Epithelial cell of proximal tubule (primary cell): ENCODE results near the gene CFAP58. TPM values are rescaled to one million over a fixed set of nuclear protein-coding genes. Genes with fewer than 3 reads are reported as not detected.

Experiments
- DNase-seq: peaks from one replicate; pipeline ENCODE4 v3.0.0-alpha.2; 2011; ENCODE audit warnings: low read depth
- H3K4me3 ChIP-seq: 2 replicates; pipeline ENCODE4 v1.5.1; 2011; ENCODE audit warnings: low read depth, mild to moderate bottlenecking, low read length
- CTCF ChIP-seq: conservative IDR thresholded peaks from 2 replicates; pipeline ENCODE4 v1.5.1; 2012; ENCODE audit warnings: low read depth, mild to moderate bottlenecking, low read length
- total RNA-seq: library from RNA; depleted of rRNA; stranded (reverse); fragments of >200 nt; gene quantifications from 2 replicates; pipeline ENCODE4 v1.2.3, GENCODE V29; 2015

Gene CFAP58
- total RNA-seq, 1 donor from 2014 or later, result 0.23 TPM

- DNase-seq, result no peak
- H3K4me3 ChIP-seq, result no peak overlapping the region
- no peak for TF ChIP-seq CTCF
Observed at GRCh38 chr10:104327745-104328645, 25.6 kb upstream of the CFAP58 start.

GRCh38 chr10:104328646-104328895 is 25.1 kb upstream of the CFAP58 start:
- DNase-seq, result no peak
- H3K4me3 ChIP-seq, result no peak overlapping the region
- no peak for TF ChIP-seq CTCF

GRCh38 chr10:104328896-104329710 is 24.5 kb upstream of the CFAP58 start:
- DNase-seq, result peak; percentile 54
- no peak for TF ChIP-seq CTCF
- no peak overlapping the region for H3K4me3 ChIP-seq

DNA sequence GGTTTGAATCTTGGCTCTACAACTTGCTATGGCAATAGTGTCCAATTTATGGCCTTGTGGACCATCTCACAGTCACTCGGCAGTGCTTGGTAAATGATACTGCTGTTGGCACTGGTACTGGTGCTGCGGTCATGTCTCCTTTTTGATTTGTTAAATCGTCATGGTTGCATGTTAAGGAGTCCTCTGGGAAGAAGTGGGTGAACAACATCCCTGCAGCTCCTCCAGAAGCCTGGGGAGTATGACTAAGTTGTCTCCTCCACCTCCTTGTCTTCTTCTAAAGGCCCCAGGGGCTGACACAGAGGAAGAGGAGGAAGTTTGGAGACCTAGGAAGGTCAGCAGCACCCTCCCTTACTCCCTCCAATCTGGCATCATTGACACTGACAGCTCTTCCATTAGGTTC is 23.9 kb upstream of the CFAP58 start:
- no peak overlapping the region for H3K4me3 ChIP-seq

DNA sequence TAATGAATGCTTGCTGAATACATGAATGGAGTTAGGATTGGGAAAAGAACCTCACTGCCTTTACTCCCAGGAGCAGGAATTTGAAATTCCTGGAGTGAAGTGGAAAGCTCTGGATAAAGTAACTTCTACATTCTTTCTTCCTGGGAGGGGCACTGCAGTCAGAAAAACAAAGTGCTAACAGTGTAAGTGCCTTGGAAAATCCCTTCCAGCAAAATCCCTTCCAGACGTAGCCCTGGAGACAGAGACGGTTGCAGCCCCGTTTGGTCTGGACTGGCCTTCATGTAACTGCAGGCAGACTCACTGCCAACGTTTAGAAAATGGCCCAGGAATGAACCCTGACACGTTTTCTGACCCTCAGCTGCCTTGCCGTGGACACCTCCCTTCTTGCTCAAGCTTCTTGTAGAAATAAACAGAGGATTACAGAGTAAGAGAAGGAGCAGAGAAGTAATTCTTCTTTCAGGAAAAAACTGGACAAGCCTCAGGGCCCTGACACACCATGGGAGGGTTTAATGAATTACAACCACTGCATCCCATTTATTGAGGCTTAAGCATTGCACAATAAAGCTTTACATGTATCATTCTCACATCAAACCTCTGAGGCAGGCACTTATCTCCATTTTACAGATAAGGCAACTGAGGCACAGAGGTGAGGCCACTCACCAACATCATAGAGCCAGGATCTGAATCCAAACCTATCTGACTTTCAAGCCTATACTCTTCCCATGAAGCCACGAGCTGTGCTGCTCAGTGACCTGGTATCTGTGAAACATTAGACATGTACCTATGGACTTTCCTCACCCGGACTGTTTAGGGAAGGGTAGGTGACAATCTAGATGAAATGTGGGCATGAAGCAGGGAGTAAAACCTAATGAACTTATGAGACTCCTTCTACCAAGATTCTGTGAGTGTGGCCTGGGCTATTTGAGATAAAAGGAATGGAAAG is 23.2 kb upstream of the CFAP58 start:
- peak; percentile 76 for DNase-seq
- peak overlapping the region; percentile 2 for H3K4me3 ChIP-seq
- no peak for TF ChIP-seq CTCF

More for the DNA sequence above, 23.9 kb upstream of the CFAP58 start:
- DNase-seq, result no peak
- no peak for TF ChIP-seq CTCF

GRCh38 chr10:104331208-104331838 is 22.3 kb upstream of the CFAP58 start:
- no peak for DNase-seq

More at GRCh38 chr10:104331208-104331838, 22.3 kb upstream of the CFAP58 start:
- TF ChIP-seq CTCF, result no peak
- peak overlapping the region; percentile 2 for H3K4me3 ChIP-seq
